Stomach (tissue), 9 donors: Measurements from ENCODE around the gene DUOXA1. TPM values are rescaled to one million over a fixed set of nuclear protein-coding genes. Genes with fewer than 3 reads are reported as not detected.

Experiments
- DNase-seq, 2 donors: peaks; one replicate each; pipeline versions ENCODE4 v3.0.0 to v3.0.0-alpha.2; 2013 to 2019
- H3K27ac ChIP-seq, 5 donors: fragments of 200-600 bp in 4 of 5; sonication (generic) in 4 of 5; one replicate each; pipeline ENCODE4 v1.5.1; 2013 to 2019; ENCODE audit warnings: mild to moderate bottlenecking in 1 of 5, moderate library complexity in 1 of 5
- H3K27me3 ChIP-seq, 3 donors: fragments of 200-600 bp; sonication (generic); one replicate each; pipeline ENCODE4 v1.5.1; 2017 to 2019; ENCODE audit warnings: mixed run types in 1 of 3
- H3K36me3 ChIP-seq, 4 donors: fragments of 200-600 bp; sonication (generic); 1 replicate in 3 of 4; 2 replicates in 1 of 4; pipeline ENCODE4 v1.5.1; 2016 to 2019
- H3K4me1 ChIP-seq, 4 donors: fragments of 200-600 bp; sonication (generic); one replicate each; pipeline ENCODE4 v1.5.1; 2016 to 2019
- H3K4me3 ChIP-seq, 4 donors: fragments of 200-600 bp; sonication (generic) in 3 of 4; one replicate each; pipeline ENCODE4 v1.5.1; 2016 to 2019; ENCODE audit warnings: mild to moderate bottlenecking in 1 of 4
- H3K9me3 ChIP-seq, 4 donors: fragments of 200-600 bp; sonication (generic); one replicate each; pipeline ENCODE4 v1.5.1; 2016 to 2019
- EP300 ChIP-seq: sonication (generic); formaldehyde crosslinking; IDR thresholded peaks from one replicate; pipeline ENCODE4 v1.6.1; 2017; ENCODE audit warnings: antibody characterized with exemption
- POLR2A ChIP-seq, 4 donors: fragments of 450-650 bp; IDR thresholded peaks; one replicate each; pipeline ENCODE4 v1.6.1; 2016; ENCODE audit warnings: antibody characterized with exemption in 4 of 4, control low read depth in 2 of 4, mild to moderate bottlenecking in 1 of 4, moderate library complexity in 1 of 4
- POLR2AphosphoS5 ChIP-seq, 3 donors: sonication (generic); formaldehyde crosslinking; IDR thresholded peaks; one replicate each; pipeline ENCODE4 v1.6.1; 2016; ENCODE audit warnings: antibody characterized with exemption in 3 of 3
- WGBS, 5 donors: extraction: QIAGEN DNeasy Blood & Tissue Kit in 3 of 5; methylation state at CpG; one replicate each; pipeline versions ENCODE4 v1.1.5 to v1.1.7; 2013 to 2018; 5-methylcytosine and 5-hydroxymethylcytosine counted together
- intact Hi-C: fragments of 100-400 bp; cut with DNase I; formaldehyde crosslinking; loops from one replicate; pipeline ENCODE4 v1.15.1; 2023; ENCODE audit warnings: low total_unique reads
- polyA plus RNA-seq, 3 donors: library from polyadenylated mRNA; stranded (reverse); fragments of 200-250 nt; gene quantifications; one replicate each; pipeline ENCODE4 v1.2.3, GENCODE V29; 2013
- total RNA-seq, 5 donors: library from RNA; depleted of rRNA; stranded (reverse); fragments of >200 nt; gene quantifications; one replicate each; pipeline versions ENCODE4 v1.1.0 to v1.2.3, GENCODE V29; 2014 to 2016
- TF ChIP-seq, protein P1 (sequence below), 7 experiments: fragments of 450-650 bp in 4 of 7; fragments of 200-600 bp in 3 of 7; sonication (generic) in 3 of 7; IDR thresholded peaks; one replicate each; pipeline ENCODE4 v1.5.1; 2016 to 2019; ENCODE audit warnings: antibody characterized with exemption in 7 of 7, control low read depth in 2 of 7, mild to moderate bottlenecking in 1 of 7
- donor health status: healthy with polysubstance abuse.
- donor health status: Bipolar disorder and iron deficiency.
- donor health status: healthy.

DUOXA1 gene
- total and polyA plus RNA-seq, 8 donors, result 2.4 to 96.7 (median 26.4) TPM; not detected in 1

DNA sequence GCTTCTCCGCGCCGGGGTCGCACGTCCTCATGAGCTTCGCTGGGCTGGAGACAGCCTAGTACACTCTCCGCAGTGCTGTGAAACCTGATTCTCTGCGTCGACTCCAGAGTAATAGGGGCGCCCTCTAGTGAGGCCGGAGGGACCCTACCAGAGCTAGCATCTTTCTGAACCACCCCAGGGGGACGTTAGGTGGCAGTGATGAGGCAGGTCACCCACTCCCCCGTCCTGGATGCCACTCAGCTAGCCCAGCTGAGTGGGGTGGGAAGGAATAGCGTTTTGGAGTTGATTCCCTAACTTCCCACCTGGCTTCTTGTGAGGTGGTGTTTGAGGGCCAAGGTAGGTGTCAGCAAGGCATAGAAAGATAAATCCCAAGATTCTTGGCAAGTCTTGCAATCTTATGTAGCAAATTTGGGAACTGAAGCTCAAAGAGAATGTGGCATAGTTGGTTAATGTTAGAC, 11.5 kb downstream of the DUOXA1 start:
- H3K4me1 ChIP-seq, result peaks cover 25 to 47% (median 39%) of the 10 kb centered on the region in 4 donors
- WGBS, 5 donors, result 1 to 2% (median 1%) methylated on average over 14 of the region's 14 CpGs
- intact Hi-C loops, result no loop called here
- peaks cover 17 to 96% (median 48%) of the 10 kb centered on the region in 3 donors for H3K27me3 ChIP-seq
- TF ChIP-seq POLR2AphosphoS5 (IDR thresholded peaks at IDR 0.05) (peak in 1 of 3 donors; percentile 71), POLR2A (IDR thresholded peaks at IDR 0.05) (no peak), EP300 (no peak)
- TF ChIP-seq, protein P1, sequence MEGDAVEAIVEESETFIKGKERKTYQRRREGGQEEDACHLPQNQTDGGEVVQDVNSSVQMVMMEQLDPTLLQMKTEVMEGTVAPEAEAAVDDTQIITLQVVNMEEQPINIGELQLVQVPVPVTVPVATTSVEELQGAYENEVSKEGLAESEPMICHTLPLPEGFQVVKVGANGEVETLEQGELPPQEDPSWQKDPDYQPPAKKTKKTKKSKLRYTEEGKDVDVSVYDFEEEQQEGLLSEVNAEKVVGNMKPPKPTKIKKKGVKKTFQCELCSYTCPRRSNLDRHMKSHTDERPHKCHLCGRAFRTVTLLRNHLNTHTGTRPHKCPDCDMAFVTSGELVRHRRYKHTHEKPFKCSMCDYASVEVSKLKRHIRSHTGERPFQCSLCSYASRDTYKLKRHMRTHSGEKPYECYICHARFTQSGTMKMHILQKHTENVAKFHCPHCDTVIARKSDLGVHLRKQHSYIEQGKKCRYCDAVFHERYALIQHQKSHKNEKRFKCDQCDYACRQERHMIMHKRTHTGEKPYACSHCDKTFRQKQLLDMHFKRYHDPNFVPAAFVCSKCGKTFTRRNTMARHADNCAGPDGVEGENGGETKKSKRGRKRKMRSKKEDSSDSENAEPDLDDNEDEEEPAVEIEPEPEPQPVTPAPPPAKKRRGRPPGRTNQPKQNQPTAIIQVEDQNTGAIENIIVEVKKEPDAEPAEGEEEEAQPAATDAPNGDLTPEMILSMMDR (IDR thresholded peaks at IDR 0.05), result peak in 5 of 7 experiments; percentile 90 to 96 (median 94)
- peak; percentile 92 to 97 for DNase-seq
- H3K4me3 ChIP-seq, result peak overlapping the region; percentile 18 to 52 (median 32)
- no peaks in the 10 kb centered on the region for H3K36me3 ChIP-seq
- no peak overlapping the region for H3K27ac ChIP-seq
- H3K9me3 ChIP-seq, result no peaks in the 10 kb centered on the region

DNA sequence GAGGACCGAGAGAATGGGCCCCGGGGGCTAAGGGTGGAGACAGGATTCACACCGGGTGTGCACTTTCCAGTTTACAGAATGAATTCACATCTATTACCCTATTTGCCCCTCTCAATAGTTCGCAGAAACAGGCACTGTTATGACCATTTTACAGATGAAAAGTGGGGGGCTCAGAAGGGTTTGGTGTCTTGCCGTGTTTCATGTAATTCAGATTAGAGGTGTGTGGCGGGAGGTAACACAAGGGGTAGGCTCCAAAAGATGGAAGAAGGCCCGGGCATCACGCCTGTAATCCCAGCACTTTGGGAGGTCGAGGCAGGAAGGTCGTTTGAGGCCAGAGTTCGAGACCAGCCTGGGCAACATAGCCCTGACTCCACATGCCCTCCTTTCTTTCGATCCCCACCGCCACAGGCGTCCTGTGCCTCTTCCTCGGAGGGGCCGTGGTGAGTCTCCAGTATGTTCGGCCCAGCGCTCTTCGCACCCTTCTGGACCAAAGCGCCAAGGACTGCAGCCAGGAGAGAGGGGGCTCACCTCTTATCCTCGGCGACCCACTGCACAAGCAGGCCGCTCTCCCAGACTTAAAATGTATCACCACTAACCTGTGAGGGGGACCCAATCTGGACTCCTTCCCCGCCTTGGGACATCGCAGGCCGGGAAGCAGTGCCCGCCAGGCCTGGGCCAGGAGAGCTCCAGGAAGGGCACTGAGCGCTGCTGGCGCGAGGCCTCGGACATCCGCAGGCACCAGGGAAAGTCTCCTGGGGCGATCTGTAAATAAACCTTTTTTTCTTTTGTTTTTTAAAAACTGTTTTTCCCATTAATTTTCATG, 12.2 kb downstream of the DUOXA1 start:
- 31 to 41% (median 34%) methylated on average over 22 to 33 of the region's 33 CpGs for WGBS, 5 donors
- Histone ChIP-seq H3K4me1 (peaks cover 31 to 54% (median 46%) of the 10 kb centered on the region in 4 donors), H3K9me3 (no peaks in the 10 kb centered on the region), H3K27me3 (peaks cover 21 to 96% (median 54%) of the 10 kb centered on the region in 3 donors), H3K27ac (peak overlapping the region in 1 of 5 donors; percentile 4), H3K4me3 (peak overlapping the region; percentile 18 to 52 (median 32)), H3K36me3 (no peaks in the 10 kb centered on the region)
- intact Hi-C loops, result no loop called here
- no peak for TF ChIP-seq EP300
- no peak for DNase-seq

DNA sequence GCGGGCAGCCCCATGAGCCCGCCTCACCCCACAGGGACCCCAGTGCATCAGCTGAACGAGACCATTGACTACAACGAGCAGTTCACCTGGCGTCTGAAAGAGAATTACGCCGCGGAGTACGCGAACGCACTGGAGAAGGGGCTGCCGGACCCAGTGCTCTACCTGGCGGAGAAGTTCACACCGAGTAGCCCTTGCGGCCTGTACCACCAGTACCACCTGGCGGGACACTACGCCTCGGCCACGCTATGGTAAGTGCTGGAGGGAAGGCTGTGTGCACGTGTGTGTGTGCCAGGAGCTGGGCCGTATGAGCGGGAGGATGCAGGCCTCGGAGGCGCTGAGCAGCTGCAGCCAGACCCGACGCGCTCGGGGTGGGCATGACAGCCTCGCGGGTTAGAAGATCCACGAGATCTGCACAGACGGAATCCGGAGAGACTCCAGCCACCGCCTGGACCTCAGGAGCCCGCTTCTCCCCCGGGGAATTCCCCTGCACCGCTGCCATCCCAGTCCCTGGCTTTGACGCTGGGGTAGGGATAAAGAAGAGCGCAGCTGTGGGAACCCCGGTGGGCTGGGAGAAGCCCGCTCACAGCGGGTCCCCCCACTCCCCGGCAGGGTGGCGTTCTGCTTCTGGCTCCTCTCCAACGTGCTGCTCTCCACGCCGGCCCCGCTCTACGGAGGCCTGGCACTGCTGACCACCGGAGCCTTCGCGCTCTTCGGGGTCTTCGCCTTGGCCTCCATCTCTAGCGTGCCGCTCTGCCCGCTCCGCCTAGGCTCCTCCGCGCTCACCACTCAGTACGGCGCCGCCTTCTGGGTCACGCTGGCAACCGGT, 13.0 kb downstream of the DUOXA1 start:
- Histone ChIP-seq H3K9me3 (no peaks in the 10 kb centered on the region), H3K4me3 (peak overlapping the region in 2 of 4 donors; percentile 44 to 52), H3K4me1 (peaks cover 38 to 57% (median 53%) of the 10 kb centered on the region in 4 donors), H3K27me3 (peaks cover 27 to 99% (median 63%) of the 10 kb centered on the region in 3 donors), H3K27ac (peak overlapping the region in 1 of 5 donors; percentile 4), H3K36me3 (no peaks in the 10 kb centered on the region)
- 10 to 17% (median 12%) methylated on average over 35 to 65 of the region's 65 CpGs for WGBS, 5 donors
- TF ChIP-seq, protein P1 (IDR thresholded peaks at IDR 0.05), result no peak
- TF ChIP-seq EP300 (no peak), POLR2AphosphoS5 (IDR thresholded peaks at IDR 0.05) (no peak), POLR2A (IDR thresholded peaks at IDR 0.05) (no peak)
- intact Hi-C loops, result no loop called here
- DNase-seq, result peak in 1 of 2 donors; percentile 38

DNA sequence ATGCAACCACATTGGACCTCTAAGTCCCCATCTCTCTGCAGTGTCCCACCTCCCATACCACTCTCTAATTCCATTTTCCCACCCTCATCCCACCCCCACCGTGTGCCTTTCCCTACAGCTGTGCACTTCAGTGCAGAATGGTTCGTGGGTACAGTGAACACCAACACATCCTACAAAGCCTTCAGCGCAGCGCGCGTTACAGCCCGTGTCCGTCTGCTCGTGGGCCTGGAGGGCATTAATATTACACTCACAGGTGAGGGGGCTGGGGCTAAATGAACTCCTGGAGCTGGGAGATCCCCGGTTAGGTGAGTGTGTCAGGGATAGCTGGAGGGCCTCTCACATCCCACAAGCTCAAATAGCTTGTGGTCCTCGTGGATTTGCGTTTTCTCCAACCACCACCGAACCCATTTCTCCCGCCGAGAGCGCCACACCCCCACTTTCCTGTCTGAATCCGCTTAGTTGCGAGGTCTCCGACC, 13.6 kb downstream of the DUOXA1 start:
- Histone ChIP-seq H3K4me1 (peaks cover 38 to 62% (median 58%) of the 10 kb centered on the region in 4 donors), H3K27me3 (peaks cover 32 to 100% (median 68%) of the 10 kb centered on the region in 3 donors), H3K27ac (no peak overlapping the region), H3K4me3 (peak overlapping the region in 2 of 4 donors; percentile 44 to 52), H3K36me3 (no peaks in the 10 kb centered on the region), H3K9me3 (no peaks in the 10 kb centered on the region)
- TF ChIP-seq POLR2A (IDR thresholded peaks at IDR 0.05), result no peak
- TF ChIP-seq EP300, result no peak
- TF ChIP-seq POLR2AphosphoS5 (IDR thresholded peaks at IDR 0.05), result no peak
- TF ChIP-seq, protein P1 (IDR thresholded peaks at IDR 0.05), result no peak
- no peak for DNase-seq
- intact Hi-C loops, result no loop called here
- 32 to 58% (median 38%) methylated on average over 19 of the region's 19 CpGs for WGBS, 5 donors
